SU-DHL-6 (cell line): Measurements from ENCODE around the gene SKAP2.

Experiments
- H2AFZ ChIP-seq: fragments of 200-600 bp; sonication (generic); 2 replicates; pipeline ENCODE4 v1.6.1; 2014; ENCODE audit warnings: low read depth, mild to moderate bottlenecking, moderate library complexity, mixed read lengths, antibody characterized with exemption, low read length; ENCODE audit not compliant: severe bottlenecking
- H3F3A ChIP-seq: fragments of 200-600 bp; shearing (Covaris generic); 2 replicates; pipeline ENCODE4 v1.6.0; 2016; ENCODE audit warnings: antibody characterized with exemption, mild to moderate bottlenecking; ENCODE audit not compliant: insufficient read depth
- H3K27ac ChIP-seq: fragments of 200-600 bp; sonication (generic); 2 replicates; pipeline ENCODE4 v1.5.1; 2016; ENCODE audit warnings: low read depth, mild to moderate bottlenecking, low read length, moderate library complexity, mixed read lengths
- H3K27me3 ChIP-seq: fragments of 200-600 bp; sonication (generic), shearing (Covaris generic); 2 replicates; pipeline ENCODE4 v1.6.0; 2014; ENCODE audit warnings: mild to moderate bottlenecking, low read length
- H3K36me3 ChIP-seq: fragments of 200-600 bp; sonication (generic); 2 replicates; pipeline ENCODE4 v1.6.1; 2014; ENCODE audit warnings: mild to moderate bottlenecking, low read length, mixed read lengths
- H3K4me2 ChIP-seq: fragments of 300-600, 200-600 bp; shearing (Covaris generic), sonication (generic); 2 replicates; pipeline ENCODE4 v1.6.0; 2014; ENCODE audit warnings: low read length, low read depth, mild to moderate bottlenecking; ENCODE audit not compliant: poor library complexity, severe bottlenecking
- H3K4me3 ChIP-seq: fragments of 200-600 bp; sonication (generic); 2 replicates; pipeline ENCODE4 v1.5.1; 2014; ENCODE audit warnings: antibody characterized with exemption, low read length, mild to moderate bottlenecking, mixed read lengths; ENCODE audit not compliant: insufficient read depth, poor library complexity, severe bottlenecking
- H3K79me2 ChIP-seq: fragments of 200-600 bp; sonication (generic); 2 replicates; pipeline ENCODE4 v1.6.1; 2014; ENCODE audit warnings: mild to moderate bottlenecking, low read length, moderate library complexity; ENCODE audit not compliant: insufficient read depth
- H3K9ac ChIP-seq: fragments of 200-600 bp; sonication (generic); 2 replicates; pipeline ENCODE4 v1.7.0; 2014; ENCODE audit warnings: mild to moderate bottlenecking, low read length
- H3K9me2 ChIP-seq: fragments of 200-600 bp; sonication (generic); replicated peaks from 2 replicates; pipeline ENCODE4 v1.6.1; 2014; ENCODE audit warnings: low read length; ENCODE audit not compliant: insufficient read depth
- H3K9me3 ChIP-seq: fragments of 200-600 bp; sonication (generic); 2 replicates; pipeline ENCODE4 v1.6.1; 2014; ENCODE audit warnings: low read length, mixed read lengths; ENCODE audit not compliant: insufficient read depth
- H4K20me1 ChIP-seq: fragments of 200-600 bp; sonication (generic); 2 replicates; pipeline ENCODE4 v1.6.1; 2014; ENCODE audit warnings: low read depth, mild to moderate bottlenecking, antibody characterized with exemption, low read length, moderate library complexity, mixed read lengths
- EZH2phosphoT487 ChIP-seq: fragments of 200-600 bp; sonication (generic), shearing (Covaris generic); conservative IDR thresholded peaks from 2 replicates; pipeline ENCODE4 v1.6.1; 2018; ENCODE audit warnings: mild to moderate bottlenecking, antibody characterized with exemption, low read length, moderate library complexity, mixed read lengths
- TF ChIP-seq, protein P1 (sequence below): fragments of 200-600 bp; sonication (generic); IDR thresholded peaks from one replicate; pipeline ENCODE4 v1.5.1; 2017; ENCODE audit warnings: antibody characterized with exemption, mild to moderate bottlenecking, low read length, moderate library complexity; ENCODE audit not compliant: insufficient read depth, poor library complexity, severe bottlenecking

SKAP2 gene

DNA sequence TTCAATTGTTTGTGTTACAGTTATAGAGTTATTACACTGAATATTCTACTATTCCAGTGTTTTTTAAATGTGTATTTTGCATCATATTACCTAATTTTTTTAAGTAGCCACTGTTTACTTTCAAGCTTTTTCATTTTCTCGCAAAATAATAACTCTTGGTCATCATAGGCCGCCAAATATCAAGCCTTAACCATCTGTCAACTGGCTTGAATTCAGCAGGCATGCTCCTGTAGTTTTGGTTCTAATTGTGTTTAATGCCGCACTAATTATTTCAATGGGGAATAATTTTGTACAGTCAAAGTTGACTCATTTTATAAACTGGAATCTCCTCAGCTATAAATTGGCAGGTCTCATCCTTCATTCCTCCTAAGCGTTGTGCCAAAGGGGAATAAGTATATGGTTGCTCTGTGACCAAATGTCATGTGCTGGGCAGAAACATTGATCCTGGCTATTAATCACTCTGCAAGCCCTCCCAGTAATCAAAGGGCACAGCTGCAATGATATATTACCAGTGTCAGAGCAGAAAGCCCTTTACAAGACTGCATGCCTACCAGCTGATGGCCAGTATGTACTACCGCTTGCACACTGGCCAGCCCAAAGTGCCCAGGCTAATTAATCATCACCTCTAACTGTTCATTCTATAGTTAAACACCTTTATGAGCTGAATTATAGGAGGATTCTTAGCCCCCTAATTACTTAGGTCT is 74.8 kb downstream of the SKAP2 start:
- no peaks in the 10 kb centered on the region for H3F3A ChIP-seq
- no peaks in the 10 kb centered on the region for H3K9me2 ChIP-seq
- H3K4me2 ChIP-seq: no peak overlapping the region
- TF ChIP-seq, protein P1, sequence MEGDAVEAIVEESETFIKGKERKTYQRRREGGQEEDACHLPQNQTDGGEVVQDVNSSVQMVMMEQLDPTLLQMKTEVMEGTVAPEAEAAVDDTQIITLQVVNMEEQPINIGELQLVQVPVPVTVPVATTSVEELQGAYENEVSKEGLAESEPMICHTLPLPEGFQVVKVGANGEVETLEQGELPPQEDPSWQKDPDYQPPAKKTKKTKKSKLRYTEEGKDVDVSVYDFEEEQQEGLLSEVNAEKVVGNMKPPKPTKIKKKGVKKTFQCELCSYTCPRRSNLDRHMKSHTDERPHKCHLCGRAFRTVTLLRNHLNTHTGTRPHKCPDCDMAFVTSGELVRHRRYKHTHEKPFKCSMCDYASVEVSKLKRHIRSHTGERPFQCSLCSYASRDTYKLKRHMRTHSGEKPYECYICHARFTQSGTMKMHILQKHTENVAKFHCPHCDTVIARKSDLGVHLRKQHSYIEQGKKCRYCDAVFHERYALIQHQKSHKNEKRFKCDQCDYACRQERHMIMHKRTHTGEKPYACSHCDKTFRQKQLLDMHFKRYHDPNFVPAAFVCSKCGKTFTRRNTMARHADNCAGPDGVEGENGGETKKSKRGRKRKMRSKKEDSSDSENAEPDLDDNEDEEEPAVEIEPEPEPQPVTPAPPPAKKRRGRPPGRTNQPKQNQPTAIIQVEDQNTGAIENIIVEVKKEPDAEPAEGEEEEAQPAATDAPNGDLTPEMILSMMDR: no peak
- TF ChIP-seq EZH2phosphoT487: no peak
- H3K36me3 ChIP-seq: no peaks in the 10 kb centered on the region
- H3K9me3 ChIP-seq: no peaks in the 10 kb centered on the region
- no peaks in the 10 kb centered on the region for H3K27me3 ChIP-seq
- H3K27ac ChIP-seq: no peak overlapping the region
- H3K9ac ChIP-seq: no peak overlapping the region
- H3K79me2 ChIP-seq: no peaks in the 10 kb centered on the region
- H4K20me1 ChIP-seq: 0 out of 2 replicates have a peak, but pooled peaks cover 5% of the 10 kb centered on the region
- no peak overlapping the region for H3K4me3 ChIP-seq
- no peak overlapping the region for H2AFZ ChIP-seq

DNA sequence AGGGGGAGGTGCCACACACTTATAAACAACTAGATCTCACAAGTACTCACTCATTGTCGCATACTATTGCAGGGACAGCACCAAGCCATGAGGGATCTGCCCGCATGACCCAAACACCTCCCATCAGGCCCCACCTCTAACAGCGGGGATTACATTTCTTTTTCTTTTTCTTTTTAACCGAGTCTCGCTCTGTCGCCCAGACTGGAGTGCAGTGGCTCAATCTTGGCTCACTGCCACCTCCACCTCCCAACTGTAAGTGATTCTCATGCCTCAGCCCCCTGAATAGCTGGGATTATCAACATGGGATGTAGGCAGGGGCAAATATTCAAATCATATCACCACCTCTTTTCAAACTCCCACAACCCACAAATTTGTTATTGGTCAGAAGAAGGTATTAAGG is 76.7 kb downstream of the SKAP2 start:
- H3K9me3 ChIP-seq: no peaks in the 10 kb centered on the region
- H3K4me2 ChIP-seq: no peak overlapping the region
- H3K27ac ChIP-seq: no peak overlapping the region
- H2AFZ ChIP-seq: no peak overlapping the region
- no peaks in the 10 kb centered on the region for H3F3A ChIP-seq
- no peak overlapping the region for H3K4me3 ChIP-seq
- H3K79me2 ChIP-seq: no peaks in the 10 kb centered on the region
- 0 out of 2 replicates have a peak, but pooled peaks cover 5% of the 10 kb centered on the region for H4K20me1 ChIP-seq
- no peaks in the 10 kb centered on the region for H3K36me3 ChIP-seq
- no peak overlapping the region for H3K9ac ChIP-seq
- TF ChIP-seq, protein P1: no peak
- no peak for TF ChIP-seq EZH2phosphoT487
- no peaks in the 10 kb centered on the region for H3K27me3 ChIP-seq
- no peaks in the 10 kb centered on the region for H3K9me2 ChIP-seq

DNA sequence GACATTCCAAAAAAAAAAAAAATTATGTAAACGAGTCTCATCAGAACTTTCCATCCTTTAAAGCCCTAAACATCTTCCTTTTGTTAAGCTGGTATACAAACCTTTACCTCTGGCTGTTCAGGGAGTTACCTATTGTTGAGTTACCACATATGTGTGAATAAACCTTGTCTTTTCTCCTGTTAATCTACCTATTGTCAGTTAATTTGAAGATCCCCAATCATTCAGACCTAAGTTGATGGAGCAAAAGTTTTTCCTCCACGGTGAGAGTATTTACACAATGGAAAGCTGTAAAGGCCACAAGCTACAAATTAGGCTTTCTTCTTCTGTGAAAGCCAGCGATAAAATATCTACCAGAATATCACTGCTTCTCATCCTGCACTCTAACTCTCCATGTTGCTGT is 80.3 kb downstream of the SKAP2 start:
- H3K9me3 ChIP-seq: no peaks in the 10 kb centered on the region
- H2AFZ ChIP-seq: no peak overlapping the region
- no peak overlapping the region for H3K4me2 ChIP-seq
- H3K9me2 ChIP-seq: no peaks in the 10 kb centered on the region
- H3K27me3 ChIP-seq: no peaks in the 10 kb centered on the region
- TF ChIP-seq, protein P1: no peak
- TF ChIP-seq EZH2phosphoT487: no peak
- no peaks in the 10 kb centered on the region for H4K20me1 ChIP-seq
- no peak overlapping the region for H3K27ac ChIP-seq
- no peak overlapping the region for H3K4me3 ChIP-seq
- H3K79me2 ChIP-seq: no peaks in the 10 kb centered on the region
- H3K9ac ChIP-seq: no peak overlapping the region
- H3F3A ChIP-seq: no peaks in the 10 kb centered on the region
- H3K36me3 ChIP-seq: no peaks in the 10 kb centered on the region
